Transverse colon (tissue), 4 donors: Measurements from ENCODE around the gene HEPACAM. TPM values are rescaled to one million over a fixed set of nuclear protein-coding genes. Genes with fewer than 3 reads are reported as not detected.

Experiments used
- DNase-seq: peaks from one replicate; pipeline ENCODE4 v3.0.0-alpha.2; 2019
- H3K27ac ChIP-seq, 4 donors: fragments of 200-600 bp; sonication (generic); 2 replicates each; pipeline ENCODE4 v1.5.1; 2016 to 2018; ENCODE audit warnings: inconsistent platforms in 4 of 4
- H3K27me3 ChIP-seq: fragments of 200-600 bp; sonication (generic); 2 replicates; pipeline ENCODE4 v1.5.1; 2017; ENCODE audit warnings: inconsistent platforms
- H3K36me3 ChIP-seq, 4 donors: fragments of 200-600 bp; sonication (generic); 2 replicates each; pipeline ENCODE4 v1.5.1; 2017 to 2019; ENCODE audit warnings: inconsistent platforms in 4 of 4
- H3K4me1 ChIP-seq, 4 donors: fragments of 200-600 bp; sonication (generic); 2 replicates each; pipeline ENCODE4 v1.5.1; 2017 to 2020; ENCODE audit warnings: inconsistent platforms in 4 of 4
- H3K4me3 ChIP-seq, 4 donors: fragments of 200-600 bp; sonication (generic); 1 replicate in 1 of 4; 2 replicates in 3 of 4; pipeline versions ENCODE4 v1.5.1 to v1.6.1; 2017 to 2019; ENCODE audit warnings: inconsistent platforms in 4 of 4
- H3K9me3 ChIP-seq, 2 donors: fragments of 200-600 bp; sonication (generic); 2 replicates each; pipeline ENCODE4 v1.5.1; 2017 to 2019; ENCODE audit warnings: inconsistent platforms in 2 of 2
- CTCF ChIP-seq, 5 experiments: fragments of 200-600 bp in 3 of 5; fragments of 450-650 bp in 2 of 5; sonication (generic) in 3 of 5; IDR thresholded peaks; 1 replicate in 2 of 5; 2 replicates in 3 of 5; pipeline ENCODE4 v1.5.1; 2016 to 2017; ENCODE audit warnings: antibody characterized with exemption in 5 of 5, inconsistent platforms in 3 of 5, mild to moderate bottlenecking in 2 of 5, moderate library complexity in 1 of 5
- EP300 ChIP-seq: sonication (generic); formaldehyde crosslinking; IDR thresholded peaks from one replicate; pipeline ENCODE4 v1.6.1; 2017; ENCODE audit warnings: antibody characterized with exemption, low read depth
- POLR2A ChIP-seq: fragments of 450-650 bp; IDR thresholded peaks from one replicate; pipeline ENCODE4 v1.6.1; 2016; ENCODE audit warnings: antibody characterized with exemption, mild to moderate bottlenecking, moderate library complexity
- POLR2AphosphoS5 ChIP-seq, 3 donors: sonication (generic); formaldehyde crosslinking; IDR thresholded peaks; one replicate each; pipeline ENCODE4 v1.6.1; 2016; ENCODE audit warnings: antibody characterized with exemption in 3 of 3
- WGBS, 2 donors: methylation state at CpG; one replicate each; pipeline ENCODE4 v1.1.5; 2018; ENCODE audit warnings: low coverage in 1 of 2; 5-methylcytosine and 5-hydroxymethylcytosine counted together
- in situ Hi-C, 4 donors: fragments of 200-750 bp; cut with MboI; loops; one replicate each; pipeline versions ENCODE4 v1.15.0 to v1.15.1; 2017; ENCODE audit warnings: low sequenced_read_pairs in 3 of 4, low pct_ligation_motif_present in 1 of 4, low pct_unique_long_range_greater_than_20kb in 1 of 4
- intact Hi-C: fragments of 100-400 bp; cut with DNase I; formaldehyde crosslinking; loops from one replicate; pipeline ENCODE4 v1.15.1; 2023; ENCODE audit warnings: low total_unique reads
- total RNA-seq, 4 donors: library from RNA; depleted of rRNA; stranded (reverse); fragments of >200 nt; gene quantifications; one replicate each; pipeline ENCODE4 v1.1.0, GENCODE V29; 2016

Gene HEPACAM
- total RNA-seq, 4 donors from 2014 or later = 0.14 to 0.37 TPM; not detected in 2

- peaks cover 13% of the 10 kb centered on the region for H3K27me3 ChIP-seq
- no peaks in the 10 kb centered on the region for H3K4me1 ChIP-seq
- H3K27ac ChIP-seq = no peak overlapping the region
- no peaks in the 10 kb centered on the region for H3K36me3 ChIP-seq
- 69 to 74% methylated on average over 3 to 6 of the region's 6 CpGs for WGBS, 2 donors
- in situ Hi-C loops (no loop called here), intact Hi-C loops (no loop called here)
- no peak for TF ChIP-seq CTCF (IDR thresholded peaks at IDR 0.05)
- TF ChIP-seq POLR2AphosphoS5 (IDR thresholded peaks at IDR 0.05) = no peak
- no peak for TF ChIP-seq POLR2A
- no peak for TF ChIP-seq EP300
- DNase-seq = no peak
- H3K9me3 ChIP-seq = no peaks in the 10 kb centered on the region
- H3K4me3 ChIP-seq = no peak overlapping the region
Observed at GRCh38 chr11:124938206-124938765, 2.4 kb upstream of the HEPACAM start.

DNA sequence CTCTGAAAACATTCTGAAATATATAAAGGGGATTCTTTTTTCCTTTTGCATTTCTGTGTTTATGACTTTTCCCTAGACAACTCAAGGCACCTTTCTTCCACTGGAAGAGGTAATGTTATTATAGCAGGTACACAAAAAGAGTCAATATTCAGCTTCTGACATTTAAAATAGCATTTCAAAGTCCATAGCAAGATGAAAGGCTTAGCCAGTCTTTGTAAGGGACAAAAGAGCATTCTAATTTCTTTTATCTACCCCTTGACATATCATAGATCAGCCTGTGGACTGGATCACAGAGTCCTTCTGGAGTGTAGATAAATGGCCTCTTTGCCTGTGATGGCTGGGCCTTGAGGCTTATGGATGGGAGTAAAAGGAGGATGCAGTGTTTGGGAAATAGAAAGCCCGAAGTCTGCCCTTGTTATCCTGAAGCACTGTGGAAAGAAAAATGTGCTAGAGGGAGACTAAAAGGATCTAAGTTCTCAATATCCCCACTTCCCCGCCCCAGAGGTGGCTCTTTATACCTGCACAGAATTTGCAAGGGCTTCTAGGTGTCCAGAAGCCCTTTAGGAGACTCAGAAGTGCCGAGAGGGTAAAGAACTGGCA, 1.6 kb upstream of the HEPACAM start:
- in situ Hi-C loops = no loop called here

GRCh38 chr11:124934862-124935547, 842 bp downstream of the HEPACAM start:
- DNase-seq = no peak
- H3K9me3 ChIP-seq = no peaks in the 10 kb centered on the region
- intact Hi-C loops = no loop called here
- in situ Hi-C loops = no loop called here
- 68 to 71% methylated on average over 4 of the region's 4 CpGs for WGBS, 2 donors
- no peaks in the 10 kb centered on the region for H3K4me1 ChIP-seq
- no peak overlapping the region for H3K27ac ChIP-seq
- H3K4me3 ChIP-seq = no peak overlapping the region
- no peaks in the 10 kb centered on the region for H3K36me3 ChIP-seq
- TF ChIP-seq CTCF (IDR thresholded peaks at IDR 0.05) (no peak), POLR2A (no peak)
- H3K27me3 ChIP-seq = peaks cover 13% of the 10 kb centered on the region

More for the DNA sequence above, 1.6 kb upstream of the HEPACAM start:
- no peaks in the 10 kb centered on the region for H3K9me3 ChIP-seq
- 58 to 71% methylated on average over 3 of the region's 3 CpGs for WGBS, 2 donors
- TF ChIP-seq POLR2AphosphoS5 (IDR thresholded peaks at IDR 0.05) (no peak), POLR2A (no peak), CTCF (IDR thresholded peaks at IDR 0.05) (no peak), EP300 (no peak)
- H3K4me1 ChIP-seq = no peaks in the 10 kb centered on the region
- no peak overlapping the region for H3K4me3 ChIP-seq
- peaks cover 13% of the 10 kb centered on the region for H3K27me3 ChIP-seq
- H3K36me3 ChIP-seq = no peaks in the 10 kb centered on the region
- H3K27ac ChIP-seq = no peak overlapping the region
- DNase-seq = no peak
- intact Hi-C loops = no loop called here

DNA sequence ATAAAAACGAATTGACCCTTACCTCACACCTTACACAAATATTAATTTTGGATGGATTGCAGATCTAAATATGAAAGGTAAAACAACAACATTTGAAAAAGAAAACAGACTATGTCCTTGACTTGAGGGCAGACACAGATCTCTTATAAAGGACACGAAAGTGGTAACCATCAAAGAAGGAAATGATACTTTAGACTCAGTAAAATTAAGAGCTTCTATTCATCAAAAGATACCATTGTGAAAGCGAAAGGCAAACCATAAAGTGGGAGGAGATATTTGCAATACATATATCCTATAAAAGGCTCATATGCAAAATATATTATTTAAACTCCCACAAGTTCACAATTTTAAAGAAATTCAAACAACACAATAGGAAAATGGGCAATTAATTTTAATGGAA, 5.0 kb downstream of the HEPACAM start:
- in situ Hi-C loops (no loop called here), intact Hi-C loops (no loop called here)

More for the DNA sequence above, 5.0 kb downstream of the HEPACAM start:
- DNase-seq = no peak
- Histone ChIP-seq H3K36me3 (no peaks in the 10 kb centered on the region), H3K27me3 (peaks cover 3% of the 10 kb centered on the region), H3K9me3 (no peaks in the 10 kb centered on the region), H3K27ac (no peak overlapping the region), H3K4me3 (no peak overlapping the region), H3K4me1 (no peaks in the 10 kb centered on the region)
- TF ChIP-seq POLR2AphosphoS5 (IDR thresholded peaks at IDR 0.05) (no peak), EP300 (no peak), CTCF (IDR thresholded peaks at IDR 0.05) (no peak), POLR2A (no peak)
- WGBS, 2 donors = 30 to 37% methylated on average over 3 of the region's 3 CpGs
